ENCODE measurements around the gene COL8A1.

DNA sequence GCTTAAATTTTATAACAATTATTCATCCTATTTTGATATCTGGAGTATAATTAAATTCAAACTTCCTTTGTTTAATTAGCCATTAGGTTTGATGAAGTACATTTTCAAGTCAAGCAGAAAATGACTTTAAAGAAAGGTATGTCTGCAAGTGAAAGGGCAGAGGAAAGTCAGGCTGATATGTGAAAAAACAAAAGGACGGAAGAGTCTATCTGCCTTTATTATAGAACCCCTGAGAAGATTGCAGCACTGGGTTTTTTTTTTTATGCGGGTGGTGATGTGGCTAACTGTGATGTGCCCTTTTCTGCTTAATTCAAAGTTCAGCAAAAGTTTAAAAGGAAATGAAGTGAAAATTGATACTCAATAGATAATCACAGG, 83.2 kb downstream of the COL8A1 start:
- TF ChIP-seq, protein P1, sequence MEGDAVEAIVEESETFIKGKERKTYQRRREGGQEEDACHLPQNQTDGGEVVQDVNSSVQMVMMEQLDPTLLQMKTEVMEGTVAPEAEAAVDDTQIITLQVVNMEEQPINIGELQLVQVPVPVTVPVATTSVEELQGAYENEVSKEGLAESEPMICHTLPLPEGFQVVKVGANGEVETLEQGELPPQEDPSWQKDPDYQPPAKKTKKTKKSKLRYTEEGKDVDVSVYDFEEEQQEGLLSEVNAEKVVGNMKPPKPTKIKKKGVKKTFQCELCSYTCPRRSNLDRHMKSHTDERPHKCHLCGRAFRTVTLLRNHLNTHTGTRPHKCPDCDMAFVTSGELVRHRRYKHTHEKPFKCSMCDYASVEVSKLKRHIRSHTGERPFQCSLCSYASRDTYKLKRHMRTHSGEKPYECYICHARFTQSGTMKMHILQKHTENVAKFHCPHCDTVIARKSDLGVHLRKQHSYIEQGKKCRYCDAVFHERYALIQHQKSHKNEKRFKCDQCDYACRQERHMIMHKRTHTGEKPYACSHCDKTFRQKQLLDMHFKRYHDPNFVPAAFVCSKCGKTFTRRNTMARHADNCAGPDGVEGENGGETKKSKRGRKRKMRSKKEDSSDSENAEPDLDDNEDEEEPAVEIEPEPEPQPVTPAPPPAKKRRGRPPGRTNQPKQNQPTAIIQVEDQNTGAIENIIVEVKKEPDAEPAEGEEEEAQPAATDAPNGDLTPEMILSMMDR (IDR thresholded peaks at IDR 0.05 in 4 of 5, conservative IDR thresholded peaks at IDR 0.05 in 1 of 5) = no peak
- no peak for TF ChIP-seq POLR2A (IDR thresholded peaks at IDR 0.05)

Measured in gastrocnemius medialis (tissue), 4 donors.